GM12878 (cell line): Measurements from ENCODE around the gene HASPIN. TPM values are rescaled to one million over a fixed set of nuclear protein-coding genes. Genes with fewer than 3 reads are reported as not detected.
A peak's percentile ranks its signal among the peaks of the same experiment; 100 is the strongest.

Experiments used
- ATAC-seq: fragments of 200-7000 bp; cut with Tn5 transposase; 3 replicates; pipeline ENCODE4 v1.9.1; 2020; ENCODE audit warnings: mild to moderate bottlenecking, moderate library complexity
- BruUV-seq: library from RNA; stranded (reverse); fragments of 400-500 nt; replicated peaks from 2 replicates; lab custom pipeline; 2021; lab: Mats Ljungman, UMichigan
- CTCF ChIA-PET: fragments of 300-600 bp; sonication (Branson Sonifier 250); formaldehyde crosslinking; extraction: SDS; loops from one replicate; lab custom pipeline; 2021; ENCODE audit warnings: inconsistent platforms; lab: Yijun Ruan, JAX
- POLR2A ChIA-PET: fragments of 350-600 bp; formaldehyde crosslinking; extraction: SDS; loops from one replicate; lab custom pipeline; 2021; ENCODE audit warnings: inconsistent platforms; lab: Charles Lee
- RAD21 ChIA-PET: fragments of 300-600 bp; sonication (Branson Sonifier 250); formaldehyde crosslinking; loops from one replicate; lab custom pipeline; 2023; ENCODE audit warnings: antibody characterized with exemption; ENCODE audit not compliant: unreplicated experiment; lab: Charles Lee
- SMC1A ChIA-PET: fragments of 300-600 bp; sonication (Branson Sonifier 250); formaldehyde crosslinking; loops from one replicate; lab custom pipeline; 2023; ENCODE audit not compliant: unreplicated experiment, uncharacterized antibody; lab: Charles Lee
- DNase-seq: peaks from one replicate; pipeline ENCODE4 v3.0.0-alpha.2; 2011; ENCODE audit warnings: low read depth, low spot score
- FAIRE-seq: peaks from 3 replicates; lab custom pipeline; 2011; peaks lifted over from hg19 to GRCh38; lab: Jason Lieb, UNC
- H2AFZ ChIP-seq: 2 replicates; pipeline ENCODE4 v1.6.0; 2011; ENCODE audit warnings: low read depth, low read length, control low read depth; ENCODE audit not compliant: control insufficient read depth
- H3K27ac ChIP-seq: 2 replicates; pipeline ENCODE4 v1.5.1; 2011; ENCODE audit warnings: control low read depth; ENCODE audit not compliant: control insufficient read depth, insufficient read depth
- H3K27me3 ChIP-seq, 2 experiments: replicated peaks in 1 of 2; 2 replicates each; pipeline versions ENCODE4 v1.6.0 to v1.6.1; 2011; ENCODE audit warnings: low read length in 1 of 2; ENCODE audit not compliant: control insufficient read depth in 2 of 2, insufficient read depth in 2 of 2
- H3K36me3 ChIP-seq, 2 experiments: 2 replicates each; pipeline ENCODE4 v1.5.1; 2011; ENCODE audit warnings: low read length in 1 of 2; ENCODE audit not compliant: control insufficient read depth in 2 of 2, insufficient read depth in 2 of 2
- H3K4me1 ChIP-seq: 2 replicates; pipeline ENCODE4 v1.6.1; 2011; ENCODE audit warnings: mild to moderate bottlenecking, low read length, moderate library complexity, mixed read lengths; ENCODE audit not compliant: control insufficient read depth, insufficient read depth
- H3K4me2 ChIP-seq: 2 replicates; pipeline ENCODE4 v1.6.0; 2011; ENCODE audit warnings: control low read depth; ENCODE audit not compliant: control insufficient read depth, insufficient read depth
- H3K4me3 ChIP-seq: fragments of 200-600 bp; sonication (generic); 2 replicates; pipeline ENCODE4 v1.5.1; 2016
- H3K79me2 ChIP-seq: 2 replicates; pipeline ENCODE4 v1.6.0; 2011; ENCODE audit warnings: low read length; ENCODE audit not compliant: control insufficient read depth, insufficient read depth
- H3K9ac ChIP-seq: 2 replicates; pipeline ENCODE4 v1.8.0; 2011; ENCODE audit warnings: low read length, control low read depth, mixed read lengths; ENCODE audit not compliant: control insufficient read depth, insufficient read depth
- H3K9me3 ChIP-seq: replicated peaks from 3 replicates; pipeline ENCODE4 v1.5.1; 2011; ENCODE audit warnings: mild to moderate bottlenecking, low read length; ENCODE audit not compliant: control insufficient read depth, insufficient read depth
- H4K20me1 ChIP-seq: 2 replicates; pipeline ENCODE4 v1.6.0; 2011; ENCODE audit not compliant: control insufficient read depth, insufficient read depth
- ATF7 ChIP-seq: fragments of 450-650 bp; IDR thresholded peaks from 2 replicates; pipeline ENCODE4 v1.6.1; 2016; ENCODE audit warnings: low read depth, mild to moderate bottlenecking
- CHD2 ChIP-seq: IDR thresholded peaks from 2 replicates; pipeline ENCODE4 v1.6.1; 2011; ENCODE audit warnings: low read depth, low read length, improper control_type of control experiment, borderline replicate concordance
- CTCF ChIP-seq, 3 experiments: IDR thresholded peaks in 2 of 3; conservative IDR thresholded peaks in 1 of 3; 2 replicates each; pipeline ENCODE4 v1.5.1; 2011; ENCODE audit warnings: low read depth in 3 of 3, low read length in 3 of 3, mild to moderate bottlenecking in 3 of 3, control low read depth in 2 of 3, moderate library complexity in 2 of 3, inconsistent platforms in 1 of 3, mixed read lengths in 1 of 3; ENCODE audit not compliant: control insufficient read depth in 2 of 3, insufficient read depth in 1 of 3; ENCODE audit errors: extremely low read depth in 1 of 3
- CUX1 ChIP-seq: IDR thresholded peaks from 2 replicates; pipeline ENCODE4 v1.6.1; 2012; ENCODE audit warnings: improper control_type of control experiment, low read depth, low read length; ENCODE audit not compliant: insufficient replicate concordance
- IRF4 ChIP-seq: IDR thresholded peaks from 2 replicates; pipeline ENCODE4 v1.6.1; 2011; ENCODE audit warnings: low read depth, low read length
- MEF2B ChIP-seq: fragments of 450-650 bp; IDR thresholded peaks from 2 replicates; pipeline ENCODE4 v1.6.1; 2018; ENCODE audit warnings: mild to moderate bottlenecking, moderate library complexity; ENCODE audit not compliant: partially characterized antibody, poor library complexity, severe bottlenecking
- NBN ChIP-seq: fragments of 450-650 bp; IDR thresholded peaks from 2 replicates; pipeline ENCODE4 v1.6.1; 2016
- NR2C2 ChIP-seq: IDR thresholded peaks from 2 replicates; pipeline ENCODE4 v1.6.1; 2011; ENCODE audit warnings: borderline replicate concordance, low read depth; ENCODE audit not compliant: control insufficient read depth, insufficient read length
- PAX5 ChIP-seq: IDR thresholded peaks from 2 replicates; pipeline ENCODE4 v1.6.1; 2011; ENCODE audit warnings: low read depth, low read length, borderline replicate concordance
- POU2F2 ChIP-seq: IDR thresholded peaks from 3 replicates; pipeline ENCODE4 v1.6.1; 2011; ENCODE audit warnings: low read depth, mild to moderate bottlenecking, low read length, borderline replicate concordance
- RAD21 ChIP-seq: IDR thresholded peaks from 2 replicates; pipeline ENCODE4 v1.6.1; 2011; ENCODE audit warnings: mild to moderate bottlenecking, low read depth, low read length, moderate library complexity; ENCODE audit not compliant: insufficient read depth
- SMC3 ChIP-seq: IDR thresholded peaks from 2 replicates; pipeline ENCODE4 v1.6.1; 2011; ENCODE audit warnings: low read length, improper control_type of control experiment, borderline replicate concordance
- STAT1 ChIP-seq: fragments of 450-650 bp; conservative IDR thresholded peaks from 2 replicates; pipeline ENCODE4 v1.6.1; 2014; ENCODE audit warnings: antibody characterized with exemption, mild to moderate bottlenecking
- TCF7 ChIP-seq: IDR thresholded peaks from 2 replicates; pipeline ENCODE4 v1.6.1; 2014; ENCODE audit warnings: antibody characterized with exemption, borderline replicate concordance
- YY1 ChIP-seq: IDR thresholded peaks from 2 replicates; pipeline ENCODE4 v1.6.1; 2011; ENCODE audit warnings: low read depth, mild to moderate bottlenecking, low read length
- WGBS: methylation state at CpG from one replicate; pipeline ENCODE4 v1.1.6; 2016; ENCODE audit warnings: low lambda C conversion rate; ENCODE audit not compliant: insufficient replicate concordance, insufficient coverage; ENCODE audit errors: missing lambda C conversion rate; 5-methylcytosine and 5-hydroxymethylcytosine counted together
- in situ Hi-C: fragments of 300-500 bp; cut with MboI; formaldehyde crosslinking; loops from 9 replicates; pipeline ENCODE4 v1.14.3; 2018; ENCODE audit warnings: mixed read lengths
- intact Hi-C: fragments of 100-400 bp; cut with micrococcal nuclease; formaldehyde crosslinking; loops from one replicate; pipeline ENCODE4 v1.14.2; 2022; ENCODE audit not compliant: unreplicated experiment
- polyA plus RNA-seq, 11 experiments: library from polyadenylated mRNA; depleted of rRNA in 4 of 11; unstranded in 6 of 11; stranded (reverse) in 5 of 11; fragments of >200 nt; fragmentation: Nextera tagmentation in 4 of 11; fragmentation: Illumina TruSeq in 1 of 11; extraction: Ambion mirVana in 4 of 11; extraction: Trizol in 1 of 11; gene quantifications; 1 replicate in 1 of 11; 2 replicates in 10 of 11; pipeline versions ENCODE4 v1.2.1 to v1.2.3, GENCODE V29; 2011 to 2016; ENCODE audit warnings: inconsistent platforms in 2 of 11, missing spikeins in 2 of 11, low read depth in 1 of 11
- total RNA-seq, 4 experiments: library from RNA; depleted of rRNA in 3 of 4; stranded (reverse); fragments of >200 nt in 3 of 4; fragmentation: Illumina TruSeq in 1 of 4; extraction: Trizol in 1 of 4; gene quantifications; 2 replicates each; pipeline versions ENCODE4 v1.2.1 to v1.2.3, GENCODE V29; 2013 to 2021

Gene HASPIN
- total and polyA plus RNA-seq, 10 of the 15 experiments (the other 5 are each of a cell fraction or from before 2014, with no cell fraction given) = 0.80 to 18.0 (median 10.1) TPM

GRCh38 chr17:3732210-3732621, 8.5 kb downstream of the HASPIN start:
- DNase-seq (peak; percentile 60), ATAC-seq (peak; percentile 98), FAIRE-seq (peak; percentile 49)
- H4K20me1 ChIP-seq = no peaks in the 10 kb centered on the region
- POLR2A ChIA-PET = interaction anchor here (1.1 kb wide), 1 partner anchor 96 kb away, joined by 3 read pairs; the partner anchor contains the start of genes CTNS and SHPK
- H2AFZ ChIP-seq = no peak overlapping the region
- no peak overlapping the region for H3K9ac ChIP-seq
- no peak overlapping the region for H3K4me2 ChIP-seq
- no peak overlapping the region for H3K4me3 ChIP-seq
- TF ChIP-seq IRF4 = peak; percentile 51; the same call in 1 of the 2 replicates
- TF ChIP-seq STAT1 = no peak
- TF ChIP-seq NR2C2 = no peak
- 0 out of 2 replicates have a peak, but pooled peaks have one; percentile 15 for TF ChIP-seq ATF7
- TF ChIP-seq YY1 = peak; percentile 17; the same call in 1 of the 2 replicates
- peak; percentile 68; the same call in 1 of the 2 replicates for TF ChIP-seq SMC3
- TF ChIP-seq MEF2B = no peak
- no peak for TF ChIP-seq CHD2
- TF ChIP-seq PAX5 = 0 out of 2 replicates have a peak, but pooled peaks have one; percentile 49
- TF ChIP-seq CTCF (IDR thresholded peaks at IDR 0.05 in 2 of 3, conservative IDR thresholded peaks at IDR 0.05 in 1 of 3; ENCODE audit: control insufficient read depth in 2 of 3, extremely low read depth in 1 of 3, insufficient read depth in 1 of 3, low read depth in 3 of 3, low read length in 3 of 3) = peak; percentile 44 to 62 (median 48); a peak in 4 of 6 replicates
- TF ChIP-seq NBN = 0 out of 2 replicates have a peak, but pooled peaks have one; percentile 31
- peak; percentile 23; the same call in 1 of the 3 replicates for TF ChIP-seq POU2F2
- no peak for TF ChIP-seq CUX1
- no peak for TF ChIP-seq TCF7
- TF ChIP-seq RAD21 = peak; percentile 60
- WGBS = 8% methylated on average over 9 of the region's 9 CpGs
- intact Hi-C loops = loop anchor here (2.0 to 10.0 kb wide), 4 partner anchors 49 to 687 kb away; no protein-coding TSS in a partner anchor
- no peaks in the 10 kb centered on the region for H3K36me3 ChIP-seq
- CTCF ChIA-PET = interaction anchor here (0.7 to 9.7 kb wide), 18 partner anchors 9 to 213 kb away, joined by 3 to 105 read pairs (median 4); partner anchors contain the start of genes HASPIN and P2RX5
- H3K4me1 ChIP-seq = peaks cover 7% of the 10 kb centered on the region; the same call in 1 of the 2 replicates
- in situ Hi-C loops = no loop called here
- no TSS peak for BruUV-seq
- RAD21 ChIA-PET = interaction anchor here (1.1 to 2.1 kb wide), 9 partner anchors 8 to 95 kb away, joined by 3 to 12 read pairs (median 5); partner anchors contain the start of gene P2RX5
- SMC1A ChIA-PET = interaction anchor here (0.6 to 10.8 kb wide), 12 partner anchors 8 to 130 kb away, joined by 3 to 255 read pairs (median 4); partner anchors contain the start of gene P2RX5
- no peaks in the 10 kb centered on the region for H3K27me3 ChIP-seq
- peaks cover 6% of the 10 kb centered on the region; the same call in 1 of the 2 replicates for H3K79me2 ChIP-seq
- no peaks in the 10 kb centered on the region for H3K9me3 ChIP-seq
- no peak overlapping the region for H3K27ac ChIP-seq
